RCC 7860 (cell line): ENCODE results near the gene FOXO6.

Experiments
- DNase-seq: peaks from one replicate; pipeline ENCODE4 v3.0.0-alpha.2; 2015; ENCODE audit warnings: low spot score
- FAIRE-seq: peaks from 2 replicates; lab custom pipeline; 2012; peaks lifted over from hg19 to GRCh38; lab: Jason Lieb, UNC

FOXO6 gene

GRCh38 chr1:41364442-41365319 is 3.4 kb downstream of the FOXO6 start:
- no peak for DNase-seq
- no peak for FAIRE-seq

GRCh38 chr1:41365320-41365633 is 4.0 kb downstream of the FOXO6 start:
- FAIRE-seq: no peak
- no peak for DNase-seq

GRCh38 chr1:41365772-41366454 is 4.7 kb downstream of the FOXO6 start:
- FAIRE-seq (no peak), DNase-seq (no peak)

GRCh38 chr1:41366455-41367287 is 5.4 kb downstream of the FOXO6 start:
- no peak for DNase-seq
- FAIRE-seq: no peak

- DNase-seq (no peak), FAIRE-seq (no peak)
Measured at GRCh38 chr1:41367288-41367642, 6.0 kb downstream of the FOXO6 start.

GRCh38 chr1:41368366-41368765 is 7.1 kb downstream of the FOXO6 start:
- DNase-seq (no peak), FAIRE-seq (no peak)

GRCh38 chr1:41368801-41369200 is 7.6 kb downstream of the FOXO6 start:
- no peak for FAIRE-seq
- no peak for DNase-seq

GRCh38 chr1:41369531-41369930 is 8.3 kb downstream of the FOXO6 start:
- FAIRE-seq: no peak

GRCh38 chr1:41370225-41370624 is 9.0 kb downstream of the FOXO6 start:
- DNase-seq: no peak
- no peak for FAIRE-seq

More at GRCh38 chr1:41369531-41369930, 8.3 kb downstream of the FOXO6 start:
- no peak for DNase-seq

GRCh38 chr1:41370756-41371420 is 9.7 kb downstream of the FOXO6 start:
- DNase-seq: no peak
- no peak for FAIRE-seq

- DNase-seq (no peak), FAIRE-seq (no peak)
Measured at GRCh38 chr1:41371630-41372599, 10.7 kb downstream of the FOXO6 start.

- FAIRE-seq: no peak
- no peak for DNase-seq
Measured at GRCh38 chr1:41372600-41372993, 11.4 kb downstream of the FOXO6 start.

- no peak for FAIRE-seq
- DNase-seq: no peak
Measured at GRCh38 chr1:41373373-41373772, 12.1 kb downstream of the FOXO6 start.

- FAIRE-seq (no peak), DNase-seq (no peak)
Measured at GRCh38 chr1:41374711-41375110, 13.5 kb downstream of the FOXO6 start.

- no peak for DNase-seq
- no peak for FAIRE-seq
Measured at GRCh38 chr1:41377397-41377796, 16.2 kb downstream of the FOXO6 start.

- FAIRE-seq: no peak
- DNase-seq: no peak
Measured at GRCh38 chr1:41378222-41378621, 17.0 kb downstream of the FOXO6 start.

GRCh38 chr1:41378999-41379737 is 17.9 kb downstream of the FOXO6 start:
- FAIRE-seq (no peak), DNase-seq (no peak)

- FAIRE-seq (no peak), DNase-seq (no peak)
Measured at GRCh38 chr1:41379738-41380130, 18.5 kb downstream of the FOXO6 start.

GRCh38 chr1:41380195-41380594 is 19.0 kb downstream of the FOXO6 start:
- FAIRE-seq: no peak

More at GRCh38 chr1:41380195-41380594, 19.0 kb downstream of the FOXO6 start:
- DNase-seq: no peak
